Kidney (tissue), 14 donors: ENCODE measurements around the gene NTHL1. TPM values are rescaled to one million over a fixed set of nuclear protein-coding genes. Genes with fewer than 3 reads are reported as not detected.

Experiments
- DNase-seq, 5 donors: peaks; one replicate each; pipeline ENCODE4 v3.0.0-alpha.2; 2013 to 2020
- FAIRE-seq: peaks from 2 replicates; lab custom pipeline; 2012; peaks lifted over from hg19 to GRCh38; lab: Jason Lieb, UNC
- H3K27ac ChIP-seq, 2 donors: one replicate each; pipeline ENCODE4 v1.7.0; 2013; ENCODE audit warnings: low read depth in 2 of 2, low read length in 2 of 2, inconsistent platforms in 1 of 2
- H3K27me3 ChIP-seq: one replicate; pipeline ENCODE4 v1.7.1; 2013; ENCODE audit warnings: low read length, inconsistent platforms; ENCODE audit not compliant: control insufficient read depth, insufficient read depth
- H3K36me3 ChIP-seq, 3 donors: one replicate each; pipeline versions ENCODE4 v1.7.0 to v1.7.1; 2013; ENCODE audit warnings: low read length in 3 of 3, control low read depth in 1 of 3, inconsistent platforms in 1 of 3; ENCODE audit not compliant: insufficient read depth in 3 of 3, control insufficient read depth in 2 of 3
- H3K4me1 ChIP-seq, 3 donors: one replicate each; pipeline versions ENCODE4 v1.7.0 to v1.7.1; 2013; ENCODE audit warnings: low read length in 3 of 3, inconsistent platforms in 1 of 3, low read depth in 1 of 3; ENCODE audit not compliant: control insufficient read depth in 2 of 3, insufficient read depth in 2 of 3
- H3K4me3 ChIP-seq, 3 donors: one replicate each; pipeline versions ENCODE4 v1.7.0 to v1.8.1; 2013; ENCODE audit warnings: low read length in 3 of 3, control low read depth in 1 of 3, inconsistent platforms in 1 of 3
- H3K9ac ChIP-seq, 3 donors: one replicate each; pipeline versions ENCODE4 v1.7.0 to v1.7.1; 2013; ENCODE audit warnings: low read length in 3 of 3, control low read depth in 1 of 3, inconsistent platforms in 1 of 3
- H3K9me3 ChIP-seq, 3 donors: one replicate each; pipeline versions ENCODE4 v1.7.0 to v1.7.1; 2013; ENCODE audit warnings: low read length in 3 of 3, control low read depth in 1 of 3, inconsistent platforms in 1 of 3; ENCODE audit not compliant: control insufficient read depth in 2 of 3, insufficient read depth in 1 of 3
- CTCF ChIP-seq: IDR thresholded peaks from 3 replicates; pipeline ENCODE4 v1.5.1; 2012; ENCODE audit warnings: mild to moderate bottlenecking, moderate library complexity, borderline replicate concordance; ENCODE audit not compliant: insufficient read depth; ENCODE audit errors: extremely low read depth
- intact Hi-C: fragments of 100-400 bp; cut with DNase I; formaldehyde crosslinking; loops from one replicate; pipeline ENCODE4 v1.11.1; 2022
- polyA plus RNA-seq: library from polyadenylated mRNA; stranded (reverse); fragments of 350-450 nt; fragmentation: Illumina TruSeq; extraction: RNeasy Lipid Tissue Mini Kit (QIAGEN cat#74804); gene quantifications from one replicate; pipeline ENCODE4 v1.2.3, GENCODE V29; 2014; ENCODE audit warnings: low read depth, low replicate concordance; ENCODE audit not compliant: insufficient read depth
- total RNA-seq: library from RNA; stranded (reverse); fragmentation: NEBNext Ultra II Directional; extraction: Animal tissue kit (Norgen Biotek cat#: 25700); gene quantifications from one replicate; pipeline ENCODE4 v1.2.1, GENCODE V29; 2021
- donor health status: control.
- donor health status: control.
- donor health status: control.
- donor health status: control.
- donor health status: control.
- donor health status: DM: yes; HTN: yes; CAD: no.
- donor health status: Normal renal cell carcinoma (clear cell type).

NTHL1 gene
- total and polyA plus RNA-seq, 2 donors from 2014 or later: 15.3 to 36.0 TPM

- peak; percentile 94 to 99 (median 97) for DNase-seq
- intact Hi-C loops: no loop called here
- H3K27me3 ChIP-seq: peaks cover 19% of the 10 kb centered on the region
- no peak overlapping the region for H3K27ac ChIP-seq
- H3K9me3 ChIP-seq: no peaks in the 10 kb centered on the region
- TF ChIP-seq CTCF: no peak
- H3K9ac ChIP-seq: peak overlapping the region in 1 of 3 donors; percentile 19
- no peak for FAIRE-seq
- no peaks in the 10 kb centered on the region for H3K36me3 ChIP-seq
- no peak overlapping the region for H3K4me3 ChIP-seq
- H3K4me1 ChIP-seq: peaks cover 0 to 14% (median 0%) of the 10 kb centered on the region in 3 donors
Measured at GRCh38 chr16:1991948-1992703, 55.5 kb downstream of the NTHL1 start.

GRCh38 chr16:1991588-1991947, 56.1 kb downstream of the NTHL1 start:
- Histone ChIP-seq H3K27ac (no peak overlapping the region), H3K4me3 (no peak overlapping the region), H3K9ac (peak overlapping the region in 1 of 3 donors; percentile 19), H3K4me1 (peaks cover 0 to 14% (median 0%) of the 10 kb centered on the region in 3 donors), H3K9me3 (no peaks in the 10 kb centered on the region), H3K27me3 (peaks cover 19% of the 10 kb centered on the region), H3K36me3 (peaks cover 0 to 1% (median under 1%) of the 10 kb centered on the region in 3 donors)
- no peak for FAIRE-seq
- TF ChIP-seq CTCF: no peak
- DNase-seq: no peak
- intact Hi-C loops: no loop called here

- peaks cover 0 to 14% (median 0%) of the 10 kb centered on the region in 3 donors for H3K4me1 ChIP-seq
- FAIRE-seq (no peak), DNase-seq (no peak)
- no peak overlapping the region for H3K27ac ChIP-seq
- intact Hi-C loops: no loop called here
- TF ChIP-seq CTCF: no peak
- peaks cover 19% of the 10 kb centered on the region for H3K27me3 ChIP-seq
- peak overlapping the region in 1 of 3 donors; percentile 39 for H3K4me3 ChIP-seq
- peaks cover 0 to 5% (median 4%) of the 10 kb centered on the region in 3 donors for H3K36me3 ChIP-seq
- no peaks in the 10 kb centered on the region for H3K9me3 ChIP-seq
- peak overlapping the region in 1 of 3 donors; percentile 46 for H3K9ac ChIP-seq
Measured at GRCh38 chr16:1991135-1991551, 56.5 kb downstream of the NTHL1 start.
